SK-N-SH (cell line): ENCODE measurements around the gene EPB41L4B.

ENCODE experiments used
- CHD2 ChIP-seq: fragments of 150-350 bp; IDR thresholded peaks from 2 replicates; pipeline ENCODE4 v1.6.1; 2018; ENCODE audit warnings: low read length; ENCODE audit not compliant: partially characterized antibody
- EP300 ChIP-seq, 2 experiments: IDR thresholded peaks; 2 replicates each; pipeline versions ENCODE4 v1.4.0 to v1.6.1; 2012; ENCODE audit warnings: borderline replicate concordance in 1 of 2, low read depth in 1 of 2, low read length in 1 of 2
- FOXJ3 ChIP-seq: sonication (generic); formaldehyde crosslinking; IDR thresholded peaks from 2 replicates; pipeline ENCODE4 v1.5.1; 2020; ENCODE audit warnings: mild to moderate bottlenecking, missing genetic modification reagents
- GABPA ChIP-seq: IDR thresholded peaks from 2 replicates; pipeline ENCODE4 v1.4.0; 2012; ENCODE audit warnings: low read depth, mild to moderate bottlenecking
- JUND ChIP-seq: IDR thresholded peaks from 2 replicates; pipeline ENCODE4 v1.4.0; 2012
- POLR2AphosphoS5 ChIP-seq: IDR thresholded peaks from 2 replicates; pipeline ENCODE4 v1.6.1; 2012; ENCODE audit warnings: low read depth, low read length
- RFX5 ChIP-seq: IDR thresholded peaks from 2 replicates; pipeline ENCODE4 v1.6.1; 2012; ENCODE audit warnings: mild to moderate bottlenecking, improper control_type of control experiment, low read length
- RXRA ChIP-seq: IDR thresholded peaks from 2 replicates; pipeline ENCODE4 v1.4.0; 2012; ENCODE audit warnings: low read depth, mild to moderate bottlenecking, borderline replicate concordance
- YY1 ChIP-seq: IDR thresholded peaks from 2 replicates; pipeline ENCODE4 v1.4.0; 2012; ENCODE audit warnings: low read depth, mild to moderate bottlenecking
- ZBTB33 ChIP-seq: IDR thresholded peaks from 2 replicates; pipeline ENCODE4 v1.4.0; 2012; ENCODE audit warnings: low read depth, borderline replicate concordance
- TF ChIP-seq, protein P1 (sequence below): fragments of 200-600 bp; sonication (generic); IDR thresholded peaks from 2 replicates; pipeline ENCODE4 v1.6.1; 2017; ENCODE audit warnings: antibody characterized with exemption, mild to moderate bottlenecking, moderate library complexity

GRCh38 chr9:109124121-109124520 is 196.7 kb downstream of the EPB41L4B start:
- TF ChIP-seq EP300 (IDR thresholded peaks at IDR 0.05; ENCODE audit: borderline replicate concordance in 1 of 2, low read depth in 1 of 2, low read length in 1 of 2) (no peak), FOXJ3 (CRISPR knock-in tag) (no peak), POLR2AphosphoS5 (no peak), GABPA (no peak), RFX5 (no peak), RXRA (no peak), YY1 (no peak), JUND (no peak), ZBTB33 (no peak), CHD2 (no peak)
- TF ChIP-seq, protein P1, sequence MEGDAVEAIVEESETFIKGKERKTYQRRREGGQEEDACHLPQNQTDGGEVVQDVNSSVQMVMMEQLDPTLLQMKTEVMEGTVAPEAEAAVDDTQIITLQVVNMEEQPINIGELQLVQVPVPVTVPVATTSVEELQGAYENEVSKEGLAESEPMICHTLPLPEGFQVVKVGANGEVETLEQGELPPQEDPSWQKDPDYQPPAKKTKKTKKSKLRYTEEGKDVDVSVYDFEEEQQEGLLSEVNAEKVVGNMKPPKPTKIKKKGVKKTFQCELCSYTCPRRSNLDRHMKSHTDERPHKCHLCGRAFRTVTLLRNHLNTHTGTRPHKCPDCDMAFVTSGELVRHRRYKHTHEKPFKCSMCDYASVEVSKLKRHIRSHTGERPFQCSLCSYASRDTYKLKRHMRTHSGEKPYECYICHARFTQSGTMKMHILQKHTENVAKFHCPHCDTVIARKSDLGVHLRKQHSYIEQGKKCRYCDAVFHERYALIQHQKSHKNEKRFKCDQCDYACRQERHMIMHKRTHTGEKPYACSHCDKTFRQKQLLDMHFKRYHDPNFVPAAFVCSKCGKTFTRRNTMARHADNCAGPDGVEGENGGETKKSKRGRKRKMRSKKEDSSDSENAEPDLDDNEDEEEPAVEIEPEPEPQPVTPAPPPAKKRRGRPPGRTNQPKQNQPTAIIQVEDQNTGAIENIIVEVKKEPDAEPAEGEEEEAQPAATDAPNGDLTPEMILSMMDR, result no peak
